ENCODE results near the gene FDXR. TPM values are rescaled to one million over a fixed set of nuclear protein-coding genes. Genes with fewer than 3 reads are reported as not detected.

FDXR gene
- total and polyA plus RNA-seq, 9 of the 15 experiments (the other 6 are each of a cell fraction or from before 2014, with no cell fraction given): 0.89 to 70.7 (median 30.9) TPM

GRCh38 chr17:74872313-74873036, at the start of gene FDXR (continued):
- no peak for TF ChIP-seq MGA (IDR thresholded peaks at IDR 0.05)
- TF ChIP-seq ZNF41 (CRISPR knock-in tag; conservative IDR thresholded peaks at IDR 0.05): no peak
- TF ChIP-seq POU5F1 (IDR thresholded peaks at IDR 0.05; ENCODE audit: borderline replicate concordance, low read depth, low read length, partially characterized antibody): no peak
- peak in 2 of 3 experiments; percentile 34 to 67 for TF ChIP-seq YY1 (IDR thresholded peaks at IDR 0.05; ENCODE audit: borderline replicate concordance in 1 of 3, control insufficient read depth in 1 of 3, extremely low read depth in 1 of 3, insufficient read depth in 3 of 3, insufficient read length in 1 of 3, insufficient replicate concordance in 2 of 3, low read depth in 1 of 3, low read length in 2 of 3)
- peak; percentile 98 for TF ChIP-seq ZSCAN29 (IDR thresholded peaks at IDR 0.05)
- no peak for TF ChIP-seq ZNF277 (CRISPR knock-in tag; IDR thresholded peaks at IDR 0.05; ENCODE audit: borderline replicate concordance)
- no peak for TF ChIP-seq RBM34 (IDR thresholded peaks at IDR 0.05; ENCODE audit: borderline replicate concordance, insufficient read depth, low read length)
- TF ChIP-seq ZNF175 (CRISPR knock-in tag; IDR thresholded peaks at IDR 0.05; ENCODE audit: low read depth): no peak
- peak; percentile 56 for TF ChIP-seq POLR2A (conservative IDR thresholded peaks at IDR 0.05)
- TF ChIP-seq PHB (CRISPR knock-in tag; IDR thresholded peaks at IDR 0.05): no peak
- no peak for TF ChIP-seq HINFP (tag; conservative IDR thresholded peaks at IDR 0.05; ENCODE audit: low read depth)
- no peak for TF ChIP-seq NFIX (CRISPR knock-in tag; IDR thresholded peaks at IDR 0.05; ENCODE audit: low read depth)
